Spinal cord (tissue), 10 donors: ENCODE results near the gene PPP2R2C. TPM values are rescaled to one million over a fixed set of nuclear protein-coding genes. Genes with fewer than 3 reads are reported as not detected.

ENCODE experiments used
- DNase-seq, 6 donors: peaks; one replicate each; pipeline versions ENCODE4 v3.0.0 to v3.0.0-alpha.2; 2013 to 2015; ENCODE audit warnings: low spot score in 6 of 6, low read depth in 4 of 6
- H3K27ac ChIP-seq: one replicate; pipeline ENCODE4 v1.5.1; 2013; ENCODE audit warnings: low read depth, low read length, control low read depth
- H3K27me3 ChIP-seq: one replicate; pipeline ENCODE4 v1.6.1; 2013; ENCODE audit warnings: low read length; ENCODE audit not compliant: control insufficient read depth, insufficient read depth
- H3K36me3 ChIP-seq: one replicate; pipeline ENCODE4 v1.6.1; 2013; ENCODE audit warnings: low read length; ENCODE audit not compliant: control insufficient read depth, insufficient read depth
- H3K4me1 ChIP-seq: one replicate; pipeline ENCODE4 v1.6.1; 2013; ENCODE audit warnings: low read length; ENCODE audit not compliant: control insufficient read depth, insufficient read depth
- H3K4me3 ChIP-seq: one replicate; pipeline ENCODE4 v1.5.1; 2013; ENCODE audit warnings: low read depth, low read length, control low read depth
- H3K9me3 ChIP-seq: one replicate; pipeline ENCODE4 v1.6.1; 2013; ENCODE audit warnings: low read length; ENCODE audit not compliant: control insufficient read depth, insufficient read depth
- WGBS: methylation state at CpG from one replicate; pipeline ENCODE4 v1.1.5; 2013; ENCODE audit warnings: missing lambda C conversion rate; ENCODE audit not compliant: insufficient coverage; 5-methylcytosine and 5-hydroxymethylcytosine counted together
- polyA plus RNA-seq, 2 donors: library from polyadenylated mRNA; unstranded; fragments of 120-200 nt; gene quantifications; one replicate each; pipeline ENCODE4 v1.2.1, GENCODE V29; 2013; ENCODE audit not compliant: insufficient read length in 2 of 2
- total RNA-seq, 2 donors: library from RNA; depleted of rRNA in 1 of 2; stranded (reverse); fragments of 120-200 nt in 1 of 2; fragments of >200 nt in 1 of 2; gene quantifications; one replicate each; pipeline versions ENCODE4 v1.2.3 to v1.2.4, GENCODE V29; 2013 to 2014
- donor health status: healthy.

PPP2R2C gene
- total and polyA plus RNA-seq, 4 donors, result 17.2 to 114 (median 75.1) TPM

GRCh38 chr4:6371812-6372211 lies 100.6 kb downstream of the PPP2R2C start:
- DNase-seq, result no peak
- H3K27ac ChIP-seq, result no peak overlapping the region
- H3K36me3 ChIP-seq, result peaks cover 66% of the 10 kb centered on the region
- WGBS, result 86% methylated on average over 13 of the region's 13 CpGs
- no peaks in the 10 kb centered on the region for H3K27me3 ChIP-seq
- no peaks in the 10 kb centered on the region for H3K9me3 ChIP-seq
- peaks cover 19% of the 10 kb centered on the region for H3K4me1 ChIP-seq
- no peak overlapping the region for H3K4me3 ChIP-seq

GRCh38 chr4:6371271-6371670 lies 101.1 kb downstream of the PPP2R2C start:
- Histone ChIP-seq H3K4me1 (peaks cover 24% of the 10 kb centered on the region), H3K36me3 (peaks cover 61% of the 10 kb centered on the region), H3K9me3 (no peaks in the 10 kb centered on the region), H3K4me3 (no peak overlapping the region), H3K27ac (no peak overlapping the region), H3K27me3 (no peaks in the 10 kb centered on the region)
- no peak for DNase-seq
- 79% methylated on average over 4 of the region's 5 CpGs for WGBS

- Histone ChIP-seq H3K9me3 (no peaks in the 10 kb centered on the region), H3K36me3 (peaks cover 52% of the 10 kb centered on the region), H3K27me3 (no peaks in the 10 kb centered on the region), H3K4me1 (peaks cover 34% of the 10 kb centered on the region), H3K4me3 (no peak overlapping the region), H3K27ac (no peak overlapping the region)
- no peak for DNase-seq
- WGBS, result 67% methylated on average over 15 of the region's 17 CpGs
These were observed 102.3 kb downstream of the PPP2R2C start for GRCh38 chr4:6369924-6370645.

- no peak for DNase-seq
- peaks cover 39% of the 10 kb centered on the region for H3K4me1 ChIP-seq
- H3K27me3 ChIP-seq, result no peaks in the 10 kb centered on the region
- no peak overlapping the region for H3K4me3 ChIP-seq
- 78% methylated on average over 5 of the region's 8 CpGs for WGBS
- peaks cover 49% of the 10 kb centered on the region for H3K36me3 ChIP-seq
- H3K9me3 ChIP-seq, result no peaks in the 10 kb centered on the region
- H3K27ac ChIP-seq, result no peak overlapping the region
These were observed 102.9 kb downstream of the PPP2R2C start for GRCh38 chr4:6369511-6369910.

GRCh38 chr4:6369035-6369434 lies 103.4 kb downstream of the PPP2R2C start:
- Histone ChIP-seq H3K36me3 (peaks cover 52% of the 10 kb centered on the region), H3K9me3 (no peaks in the 10 kb centered on the region), H3K27me3 (no peaks in the 10 kb centered on the region), H3K4me1 (peaks cover 44% of the 10 kb centered on the region), H3K4me3 (no peak overlapping the region), H3K27ac (no peak overlapping the region)
- WGBS, result 75% methylated on average over 5 of the region's 8 CpGs
- no peak for DNase-seq

- Histone ChIP-seq H3K9me3 (no peaks in the 10 kb centered on the region), H3K4me3 (no peak overlapping the region), H3K27me3 (no peaks in the 10 kb centered on the region), H3K27ac (no peak overlapping the region), H3K36me3 (peaks cover 48% of the 10 kb centered on the region), H3K4me1 (peaks cover 45% of the 10 kb centered on the region)
- DNase-seq, result no peak
- WGBS, result 90% methylated on average over 6 of the region's 12 CpGs
These were observed 103.8 kb downstream of the PPP2R2C start for GRCh38 chr4:6368601-6369000.

- Histone ChIP-seq H3K9me3 (no peaks in the 10 kb centered on the region), H3K4me3 (no peak overlapping the region), H3K36me3 (peaks cover 43% of the 10 kb centered on the region), H3K27me3 (no peaks in the 10 kb centered on the region), H3K27ac (no peak overlapping the region), H3K4me1 (peaks cover 45% of the 10 kb centered on the region)
- WGBS, result 65% methylated on average over 9 of the region's 10 CpGs
- DNase-seq, result peak in 1 of 6 donors; percentile 18
These were observed 104.3 kb downstream of the PPP2R2C start for GRCh38 chr4:6368096-6368495.

GRCh38 chr4:6367371-6367851 lies 105.0 kb downstream of the PPP2R2C start:
- no peaks in the 10 kb centered on the region for H3K27me3 ChIP-seq
- H3K36me3 ChIP-seq, result peaks cover 47% of the 10 kb centered on the region
- H3K27ac ChIP-seq, result no peak overlapping the region
- no peak overlapping the region for H3K4me3 ChIP-seq
- DNase-seq, result peak in 2 of 6 donors; percentile 43 to 75
- H3K9me3 ChIP-seq, result peaks cover 3% of the 10 kb centered on the region
- H3K4me1 ChIP-seq, result peaks cover 45% of the 10 kb centered on the region
- 20% methylated on average over 8 of the region's 8 CpGs for WGBS

GRCh38 chr4:6366581-6366980 lies 105.8 kb downstream of the PPP2R2C start:
- no peak for DNase-seq
- Histone ChIP-seq H3K9me3 (peaks cover 3% of the 10 kb centered on the region), H3K27me3 (no peaks in the 10 kb centered on the region), H3K4me1 (peaks cover 47% of the 10 kb centered on the region), H3K36me3 (peaks cover 41% of the 10 kb centered on the region), H3K4me3 (no peak overlapping the region), H3K27ac (no peak overlapping the region)
- 81% methylated on average over 5 of the region's 5 CpGs for WGBS

- Histone ChIP-seq H3K36me3 (peaks cover 32% of the 10 kb centered on the region), H3K4me3 (no peak overlapping the region), H3K9me3 (peaks cover 3% of the 10 kb centered on the region), H3K27me3 (no peaks in the 10 kb centered on the region), H3K4me1 (peaks cover 54% of the 10 kb centered on the region), H3K27ac (no peak overlapping the region)
- WGBS, result 19% methylated on average over 9 of the region's 13 CpGs
- DNase-seq, result peak in 2 of 6 donors; percentile 26 to 88
These were observed 106.8 kb downstream of the PPP2R2C start for GRCh38 chr4:6365545-6366086.
